Measurements from ENCODE around the gene MIER2. TPM values are rescaled to one million over a fixed set of nuclear protein-coding genes. Genes with fewer than 3 reads are reported as not detected.
"Not testable (repeated sequence)": the region's sequence is repeated elsewhere in the genome, so short reads cannot be mapped to it uniquely, and the experiment has no call there.

Gene MIER2
- total and polyA plus RNA-seq, 4 experiments from 2014 or later: 1.1 to 18.2 (median 12.7) TPM

- intact Hi-C loops (cut with micrococcal nuclease): no loop called here
- ChIA-PET CTCF (ENCODE audit: partially characterized antibody) (interaction anchor here (1.0 kb wide), 2 partner anchors 123 to 128 kb away, joined by 3 to 6 read pairs; no protein-coding TSS in a partner anchor), POLR2A (ENCODE audit: partially characterized antibody) (no interaction called here)
- H3K36me3 Mint-ChIP-seq: peaks cover 0 to 3% of the 10 kb centered on the region in 2 donors
- Histone ChIP-seq H3K27ac (ENCODE audit: low read depth, low read length) (no peak overlapping the region), H3K9me3 (ENCODE audit: control insufficient read depth in 1 of 2, low read length in 2 of 2) (no peaks in the 10 kb centered on the region), H3K27me3 (ENCODE audit: insufficient read depth, low read length) (peaks cover 3% of the 10 kb centered on the region), H3K4me3 (ENCODE audit: low read length in 2 of 2) (no peak overlapping the region), H3K4me1 (ENCODE audit: insufficient read depth, low read length) (peaks cover 9% of the 10 kb centered on the region), H3K36me3 (ENCODE audit: insufficient read depth, low read length) (no peaks in the 10 kb centered on the region)
- peak overlapping the region in 1 of 7 donors; percentile 19 for H3K27ac Mint-ChIP-seq
- H3K9me3 Mint-ChIP-seq: peaks cover 0 to 4% (median 0%) of the 10 kb centered on the region in 8 donors
- H3K4me3 Mint-ChIP-seq: peak overlapping the region in 6 of 8 donors; percentile 4 to 80 (median 22)
- H3K4me1 Mint-ChIP-seq: peaks cover 10 to 23% (median 15%) of the 10 kb centered on the region in 4 donors
- DNase-seq: no peak
- peaks cover 28 to 40% of the 10 kb centered on the region in 2 donors for H3K27me3 Mint-ChIP-seq
These were observed 38.4 kb upstream of the MIER2 start for GRCh38 chr19:383040-383439.

GRCh38 chr19:382578-382977 is 38.0 kb upstream of the MIER2 start:
- intact Hi-C loops (cut with micrococcal nuclease); POLR2A ChIA-PET (ENCODE audit: partially characterized antibody); H3K9me3 Mint-ChIP-seq; H3K36me3 ChIP-seq (ENCODE audit: insufficient read depth, low read length); H3K4me3 ChIP-seq (ENCODE audit: low read length in 2 of 2); H3K9me3 ChIP-seq (ENCODE audit: control insufficient read depth in 1 of 2, low read length in 2 of 2); H3K27ac ChIP-seq (ENCODE audit: low read depth, low read length); H3K27me3 ChIP-seq (ENCODE audit: insufficient read depth, low read length); H3K4me1 ChIP-seq (ENCODE audit: insufficient read depth, low read length); H3K36me3 Mint-ChIP-seq: not testable (repeated sequence)
- DNase-seq: peak; percentile 16 to 67 (median 40)
- peak overlapping the region in 7 of 8 donors; percentile 23 to 83 (median 37) for H3K4me3 Mint-ChIP-seq
- H3K27ac Mint-ChIP-seq: peak overlapping the region in 4 of 7 donors; percentile 19 to 86 (median 48)
- CTCF ChIA-PET (ENCODE audit: partially characterized antibody): interaction anchor here (1.0 kb wide), 2 partner anchors 124 to 128 kb away, joined by 3 to 6 read pairs; no protein-coding TSS in a partner anchor
- peaks cover 26 to 43% of the 10 kb centered on the region in 2 donors for H3K27me3 Mint-ChIP-seq
- peaks cover 10 to 24% (median 17%) of the 10 kb centered on the region in 4 donors for H3K4me1 Mint-ChIP-seq

- H3K36me3 Mint-ChIP-seq; DNase-seq; H3K9me3 ChIP-seq (ENCODE audit: control insufficient read depth in 1 of 2, low read length in 2 of 2); intact Hi-C loops (cut with micrococcal nuclease); H3K4me3 ChIP-seq (ENCODE audit: low read length in 2 of 2); H3K36me3 ChIP-seq (ENCODE audit: insufficient read depth, low read length); H3K27ac ChIP-seq (ENCODE audit: low read depth, low read length); H3K9me3 Mint-ChIP-seq; H3K4me1 ChIP-seq (ENCODE audit: insufficient read depth, low read length); H3K27me3 ChIP-seq (ENCODE audit: insufficient read depth, low read length); POLR2A ChIA-PET (ENCODE audit: partially characterized antibody): not testable (repeated sequence)
- Mint-ChIP-seq H3K4me1 (peaks cover 10 to 24% (median 17%) of the 10 kb centered on the region in 4 donors), H3K4me3 (peak overlapping the region in 2 of 8 donors; percentile 32 to 52), H3K27me3 (peaks cover 23 to 43% of the 10 kb centered on the region in 2 donors), H3K27ac (peak overlapping the region in 2 of 7 donors; percentile 31 to 32)
- CTCF ChIA-PET (ENCODE audit: partially characterized antibody): interaction anchor here (1.0 kb wide), 2 partner anchors 125 to 129 kb away, joined by 3 to 6 read pairs; no protein-coding TSS in a partner anchor
These were observed 37.3 kb upstream of the MIER2 start for GRCh38 chr19:381901-382300.

- peaks cover 18 to 39% of the 10 kb centered on the region in 2 donors for H3K27me3 Mint-ChIP-seq
- POLR2A ChIA-PET (ENCODE audit: partially characterized antibody); H3K27ac Mint-ChIP-seq: not testable (repeated sequence)
These were observed 36.1 kb upstream of the MIER2 start for GRCh38 chr19:380618-381219.

DNA sequence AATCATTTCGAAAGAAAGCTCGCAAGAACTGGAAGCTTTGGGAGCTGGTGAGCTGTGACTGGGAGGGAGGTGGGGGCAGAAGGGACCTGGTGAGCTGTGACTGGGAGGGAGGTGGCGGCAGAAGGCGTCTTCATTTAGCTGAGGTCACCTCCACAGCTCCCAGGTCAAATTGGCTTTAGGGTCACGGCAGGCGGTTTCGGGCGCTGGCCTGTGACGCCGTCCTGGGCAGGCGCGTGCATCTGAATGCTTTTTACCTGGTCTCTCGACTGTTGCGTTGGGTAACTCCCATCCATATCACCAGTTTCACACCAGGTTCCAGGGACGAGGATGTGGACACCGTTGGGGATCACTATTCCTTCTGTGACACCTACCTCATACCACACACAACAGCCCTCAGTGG is 35.2 kb upstream of the MIER2 start:
- ChIA-PET POLR2A (ENCODE audit: partially characterized antibody) (interaction anchor here (0.6 kb wide), 1 partner anchor 48 kb away, joined by 3 read pairs; no protein-coding TSS in a partner anchor), CTCF (ENCODE audit: partially characterized antibody) (no interaction called here)
- H3K4me1 ChIP-seq (ENCODE audit: insufficient read depth, low read length): peaks cover 9% of the 10 kb centered on the region
- H3K36me3 ChIP-seq (ENCODE audit: insufficient read depth, low read length): no peaks in the 10 kb centered on the region
- no peaks in the 10 kb centered on the region for H3K27me3 ChIP-seq (ENCODE audit: insufficient read depth, low read length)
- peaks cover 10 to 24% (median 17%) of the 10 kb centered on the region in 4 donors for H3K4me1 Mint-ChIP-seq
- H3K9me3 Mint-ChIP-seq: peaks cover 0 to 4% (median 0%) of the 10 kb centered on the region in 8 donors
- intact Hi-C loops (cut with micrococcal nuclease): no loop called here
- H3K27ac ChIP-seq (ENCODE audit: low read depth, low read length): no peak overlapping the region
- H3K27ac Mint-ChIP-seq: no peak overlapping the region
- H3K4me3 Mint-ChIP-seq: no peak overlapping the region
- peaks cover 0 to 3% of the 10 kb centered on the region in 2 donors for H3K36me3 Mint-ChIP-seq
- H3K27me3 Mint-ChIP-seq: peaks cover 11 to 33% of the 10 kb centered on the region in 2 donors
- no peak for DNase-seq
- H3K4me3 ChIP-seq (ENCODE audit: low read length in 2 of 2): no peak overlapping the region
- H3K9me3 ChIP-seq (ENCODE audit: control insufficient read depth in 1 of 2, low read length in 2 of 2): no peaks in the 10 kb centered on the region

More at GRCh38 chr19:380618-381219, 36.1 kb upstream of the MIER2 start:
- H3K9me3 Mint-ChIP-seq; H3K36me3 Mint-ChIP-seq; H3K27ac ChIP-seq (ENCODE audit: low read depth, low read length); H3K4me3 ChIP-seq (ENCODE audit: low read length in 2 of 2); intact Hi-C loops (cut with micrococcal nuclease); H3K27me3 ChIP-seq (ENCODE audit: insufficient read depth, low read length); CTCF ChIA-PET (ENCODE audit: partially characterized antibody); H3K4me1 ChIP-seq (ENCODE audit: insufficient read depth, low read length); H3K36me3 ChIP-seq (ENCODE audit: insufficient read depth, low read length); DNase-seq; H3K9me3 ChIP-seq (ENCODE audit: control insufficient read depth in 1 of 2, low read length in 2 of 2): not testable (repeated sequence)
- Mint-ChIP-seq H3K4me3 (peak overlapping the region in 1 of 8 donors; percentile 55), H3K4me1 (peaks cover 10 to 24% (median 17%) of the 10 kb centered on the region in 4 donors)

GRCh38 chr19:378706-379105 is 34.1 kb upstream of the MIER2 start:
- Mint-ChIP-seq H3K27ac (no peak overlapping the region), H3K4me1 (peaks cover 10 to 22% (median 13%) of the 10 kb centered on the region in 4 donors), H3K27me3 (peaks cover 9 to 25% of the 10 kb centered on the region in 2 donors), H3K36me3 (peaks cover 0 to 3% of the 10 kb centered on the region in 2 donors), H3K4me3 (no peak overlapping the region), H3K9me3 (peaks cover 0 to 4% (median 0%) of the 10 kb centered on the region in 8 donors)
- H3K36me3 ChIP-seq (ENCODE audit: insufficient read depth, low read length): no peaks in the 10 kb centered on the region
- no peak for DNase-seq
- peaks cover 9% of the 10 kb centered on the region for H3K4me1 ChIP-seq (ENCODE audit: insufficient read depth, low read length)
- ChIA-PET POLR2A (ENCODE audit: partially characterized antibody) (no interaction called here), CTCF (ENCODE audit: partially characterized antibody) (no interaction called here)
- H3K9me3 ChIP-seq (ENCODE audit: control insufficient read depth in 1 of 2, low read length in 2 of 2): no peaks in the 10 kb centered on the region
- no peak overlapping the region for H3K4me3 ChIP-seq (ENCODE audit: low read length in 2 of 2)
- no peak overlapping the region for H3K27ac ChIP-seq (ENCODE audit: low read depth, low read length)
- H3K27me3 ChIP-seq (ENCODE audit: insufficient read depth, low read length): no peaks in the 10 kb centered on the region
- intact Hi-C loops (cut with micrococcal nuclease): no loop called here

- Mint-ChIP-seq H3K27ac (no peak overlapping the region), H3K27me3 (peaks cover 5 to 24% of the 10 kb centered on the region in 2 donors)
These were observed 33.4 kb upstream of the MIER2 start for GRCh38 chr19:377801-378581.

More at GRCh38 chr19:377801-378581, 33.4 kb upstream of the MIER2 start:
- Mint-ChIP-seq H3K4me1 (peaks cover 7 to 15% (median 9%) of the 10 kb centered on the region in 4 donors), H3K36me3 (peaks cover 0 to 3% of the 10 kb centered on the region in 2 donors), H3K9me3 (peaks cover 0 to 4% (median 0%) of the 10 kb centered on the region in 8 donors), H3K4me3 (no peak overlapping the region)
- DNase-seq: no peak
- no peak overlapping the region for H3K4me3 ChIP-seq (ENCODE audit: low read length in 2 of 2)
- ChIA-PET POLR2A (ENCODE audit: partially characterized antibody) (no interaction called here), CTCF (ENCODE audit: partially characterized antibody) (no interaction called here)
- no peaks in the 10 kb centered on the region for H3K9me3 ChIP-seq (ENCODE audit: control insufficient read depth in 1 of 2, low read length in 2 of 2)
- H3K27me3 ChIP-seq (ENCODE audit: insufficient read depth, low read length): no peaks in the 10 kb centered on the region
- no peaks in the 10 kb centered on the region for H3K36me3 ChIP-seq (ENCODE audit: insufficient read depth, low read length)
- intact Hi-C loops (cut with micrococcal nuclease): no loop called here
- H3K27ac ChIP-seq (ENCODE audit: low read depth, low read length): no peak overlapping the region
- H3K4me1 ChIP-seq (ENCODE audit: insufficient read depth, low read length): peaks cover 5% of the 10 kb centered on the region

Data from CD4-positive, alpha-beta memory T cell (primary cell).